Neural cell (in vitro differentiated cells): ENCODE measurements around the gene SMC1A. TPM values are rescaled to one million over a fixed set of nuclear protein-coding genes. Genes with fewer than 3 reads are reported as not detected.
A peak's percentile ranks its signal among the peaks of the same experiment; 100 is the strongest.

Source experiments
- H2AFZ ChIP-seq: fragments of 200-600, 300-800 bp; sonication (generic), shearing (Covaris generic); 2 replicates; pipeline ENCODE4 v1.6.0; 2014; ENCODE audit warnings: low read depth, mild to moderate bottlenecking, antibody characterized with exemption, low read length, moderate library complexity
- H3F3A ChIP-seq: fragments of 200-600 bp; shearing (Covaris generic); 2 replicates; pipeline ENCODE4 v1.6.1; 2016; ENCODE audit warnings: mild to moderate bottlenecking, moderate library complexity, mixed read lengths, antibody characterized with exemption, low read length; ENCODE audit not compliant: insufficient read depth, poor library complexity, severe bottlenecking
- H3K27ac ChIP-seq: fragments of 200-600, 300-800 bp; sonication (generic), shearing (Covaris generic); 2 replicates; pipeline ENCODE4 v1.5.1; 2014; ENCODE audit warnings: mild to moderate bottlenecking, low read length, moderate library complexity
- H3K27me3 ChIP-seq: fragments of 300-800, 200-600 bp; sonication (generic), shearing (Covaris generic); 2 replicates; pipeline ENCODE4 v1.6.0; 2014; ENCODE audit warnings: mild to moderate bottlenecking, low read depth, low read length, moderate library complexity; ENCODE audit not compliant: insufficient read depth
- H3K36me3 ChIP-seq: fragments of 300-800, 200-600 bp; sonication (generic), shearing (Covaris generic); 2 replicates; pipeline ENCODE4 v1.5.1; 2014; ENCODE audit warnings: mild to moderate bottlenecking, antibody characterized with exemption, low read length, moderate library complexity; ENCODE audit not compliant: insufficient read depth
- H3K4me2 ChIP-seq: fragments of 300-800, 200-600 bp; sonication (generic), shearing (Covaris generic); 2 replicates; pipeline ENCODE4 v1.6.0; 2014; ENCODE audit warnings: mild to moderate bottlenecking, low read length
- H3K4me3 ChIP-seq: fragments of 300-800, 200-600 bp; sonication (generic), shearing (Covaris generic); 2 replicates; pipeline ENCODE4 v1.5.1; 2014; ENCODE audit warnings: mild to moderate bottlenecking, low read length, moderate library complexity
- H3K79me2 ChIP-seq: fragments of 200-600 bp; shearing (Covaris generic); replicated peaks from 2 replicates; pipeline ENCODE4 v1.6.0; 2014; ENCODE audit warnings: mild to moderate bottlenecking, low read length, moderate library complexity; ENCODE audit not compliant: insufficient read depth
- H3K9ac ChIP-seq: fragments of 300-800, 200-600 bp; sonication (generic), shearing (Covaris generic); 2 replicates; pipeline ENCODE4 v1.6.1; 2016; ENCODE audit warnings: mild to moderate bottlenecking, low read length, mixed read lengths
- H3K9me2 ChIP-seq: fragments of 200-600 bp; shearing (Covaris generic); 2 replicates; pipeline ENCODE4 v1.6.1; 2016; ENCODE audit warnings: mild to moderate bottlenecking, low read length, mixed read lengths; ENCODE audit not compliant: insufficient read depth
- H3K9me3 ChIP-seq: fragments of 200-600, 300-800 bp; sonication (generic), shearing (Covaris generic); 2 replicates; pipeline ENCODE4 v1.6.1; 2016; ENCODE audit warnings: mild to moderate bottlenecking, mixed run types, low read length, moderate library complexity, mixed read lengths
- H4K20me1 ChIP-seq: fragments of 200-600 bp; shearing (Covaris generic); 2 replicates; pipeline ENCODE4 v1.6.1; 2016; ENCODE audit warnings: mild to moderate bottlenecking, mixed run types; ENCODE audit not compliant: insufficient read depth
- CTCF ChIP-seq: fragments of 450-650 bp; IDR thresholded peaks from 2 replicates; pipeline ENCODE4 v1.5.1; 2014; ENCODE audit warnings: antibody characterized with exemption, mild to moderate bottlenecking, moderate library complexity; ENCODE audit not compliant: poor library complexity, severe bottlenecking
- EP300 ChIP-seq: fragments of 450-650 bp; conservative IDR thresholded peaks from 2 replicates; pipeline ENCODE4 v1.6.1; 2014; ENCODE audit warnings: antibody characterized with exemption, mild to moderate bottlenecking, moderate library complexity; ENCODE audit not compliant: poor library complexity, severe bottlenecking
- EZH2 ChIP-seq: fragments of 200-600, 300-800 bp; shearing (Covaris generic), sonication (generic); IDR thresholded peaks from 2 replicates; pipeline ENCODE4 v1.6.1; 2014; ENCODE audit warnings: antibody characterized with exemption, low read length, borderline replicate concordance, mild to moderate bottlenecking; ENCODE audit not compliant: insufficient read depth, poor library complexity, severe bottlenecking
- MXI1 ChIP-seq: fragments of 450-650 bp; conservative IDR thresholded peaks from 2 replicates; pipeline ENCODE4 v1.6.1; 2014; ENCODE audit warnings: antibody characterized with exemption, mild to moderate bottlenecking; ENCODE audit not compliant: poor library complexity, severe bottlenecking
- POLR2AphosphoS5 ChIP-seq: IDR thresholded peaks from 2 replicates; pipeline ENCODE4 v1.6.1; 2012
- RAD21 ChIP-seq: fragments of 450-650 bp; conservative IDR thresholded peaks from 2 replicates; pipeline ENCODE4 v1.6.1; 2014; ENCODE audit warnings: antibody characterized with exemption, mild to moderate bottlenecking, moderate library complexity
- REST ChIP-seq: IDR thresholded peaks from 2 replicates; pipeline ENCODE4 v1.6.1; 2012; ENCODE audit warnings: borderline replicate concordance
- SMC3 ChIP-seq: fragments of 450-650 bp; conservative IDR thresholded peaks from 2 replicates; pipeline ENCODE4 v1.6.1; 2014; ENCODE audit warnings: antibody characterized with exemption, mild to moderate bottlenecking, moderate library complexity; ENCODE audit not compliant: poor library complexity
- TAF1 ChIP-seq: IDR thresholded peaks from 2 replicates; pipeline ENCODE4 v1.6.1; 2012; ENCODE audit warnings: low read depth
- polyA plus RNA-seq: library from polyadenylated mRNA; depleted of rRNA; stranded (reverse); fragments of >200 nt; gene quantifications from 2 replicates; pipeline ENCODE4 v1.2.3, GENCODE V29; 2014

SMC1A gene
- polyA plus RNA-seq, 1 donor from 2014 or later, result 11.4 TPM

GRCh38 chrX:53433651-53434639, 11.5 kb upstream of the SMC1A start, which contains the start of gene HSD17B10:
TSS of gene HSD17B10 (minus strand) at chrX:53434370. CDS start at chrX:53434345, 25 bp downstream.
- Histone ChIP-seq H3K4me2 (no peak within 1 kb of the TSS), H3K79me2 (peaks cover 5% of the 10 kb centered on the region), H3K4me3 (peak within 1 kb of the TSS; percentile 77), H3K36me3 (no peaks in the 10 kb centered on the region), H3K9ac (peak within 1 kb of the TSS; percentile 71), H3F3A (no peaks in the 10 kb centered on the region), H3K27ac (peak within 1 kb of the TSS; percentile 28), H2AFZ (peak within 1 kb of the TSS; percentile 51), H3K9me3 (no peaks in the 10 kb centered on the region), H3K9me2 (no peaks in the 10 kb centered on the region), H3K27me3 (no peaks in the 10 kb centered on the region), H4K20me1 (no peaks in the 10 kb centered on the region)
- TF ChIP-seq REST, result peak; percentile 25
- TF ChIP-seq EZH2, result no peak
- TF ChIP-seq EP300, result no peak
- TF ChIP-seq POLR2AphosphoS5, result peak; percentile 80
- no peak for TF ChIP-seq RAD21
- no peak for TF ChIP-seq CTCF
- TF ChIP-seq TAF1, result peak; percentile 80
- no peak for TF ChIP-seq SMC3
- TF ChIP-seq MXI1, result peak; percentile 67

- Histone ChIP-seq H3K27me3 (no peaks in the 10 kb centered on the region), H3K36me3 (no peaks in the 10 kb centered on the region), H3K9me3 (no peaks in the 10 kb centered on the region), H3K4me3 (no peak overlapping the region), H3K4me2 (no peak overlapping the region), H3K9ac (no peak overlapping the region), H3K9me2 (no peaks in the 10 kb centered on the region), H2AFZ (no peak overlapping the region), H3F3A (no peaks in the 10 kb centered on the region), H4K20me1 (no peaks in the 10 kb centered on the region), H3K27ac (no peak overlapping the region), H3K79me2 (peaks cover 5% of the 10 kb centered on the region)
- TF ChIP-seq SMC3 (no peak), EZH2 (no peak), RAD21 (no peak), MXI1 (no peak), POLR2AphosphoS5 (no peak), TAF1 (no peak), REST (no peak), EP300 (no peak), CTCF (no peak)
Observed at GRCh38 chrX:53430231-53430630, 7.8 kb upstream of the SMC1A start.
